GM12891 (cell line): Measurements from ENCODE around the gene CPA1.

Experiments used
- POLR2A ChIP-seq: IDR thresholded peaks from 2 replicates; pipeline ENCODE4 v1.6.1; 2011; ENCODE audit warnings: low read depth, low read length, control low read depth
- POLR2AphosphoS5 ChIP-seq: IDR thresholded peaks from 2 replicates; pipeline ENCODE4 v1.6.1; 2011; ENCODE audit warnings: low read depth, low read length, control low read depth
- POU2F2 ChIP-seq: IDR thresholded peaks from 2 replicates; pipeline ENCODE4 v1.6.1; 2011; ENCODE audit warnings: low read depth, mild to moderate bottlenecking, control low read depth, low read length, moderate library complexity
- SPI1 ChIP-seq: IDR thresholded peaks from 2 replicates; pipeline ENCODE4 v1.6.1; 2011; ENCODE audit warnings: low read depth, low read length, control low read depth
- TAF1 ChIP-seq: IDR thresholded peaks from 2 replicates; pipeline ENCODE4 v1.6.1; 2011; ENCODE audit warnings: low read depth, low read length, control low read depth

- TF ChIP-seq POLR2A (no peak), POLR2AphosphoS5 (no peak), TAF1 (no peak), SPI1 (no peak), POU2F2 (no peak)
Measured at GRCh38 chr7:130387306-130387627, 7.0 kb downstream of the CPA1 start.
